COR-L47 (cell line): ENCODE results near the gene MARCKSL1.
A peak's percentile ranks its signal among the peaks of the same experiment; 100 is the strongest.

Experiments used
- DNase-seq: peaks from one replicate; lab custom pipeline; 2025; lab: John Stamatoyannopoulos, UW

The MARCKSL1 gene

DNA sequence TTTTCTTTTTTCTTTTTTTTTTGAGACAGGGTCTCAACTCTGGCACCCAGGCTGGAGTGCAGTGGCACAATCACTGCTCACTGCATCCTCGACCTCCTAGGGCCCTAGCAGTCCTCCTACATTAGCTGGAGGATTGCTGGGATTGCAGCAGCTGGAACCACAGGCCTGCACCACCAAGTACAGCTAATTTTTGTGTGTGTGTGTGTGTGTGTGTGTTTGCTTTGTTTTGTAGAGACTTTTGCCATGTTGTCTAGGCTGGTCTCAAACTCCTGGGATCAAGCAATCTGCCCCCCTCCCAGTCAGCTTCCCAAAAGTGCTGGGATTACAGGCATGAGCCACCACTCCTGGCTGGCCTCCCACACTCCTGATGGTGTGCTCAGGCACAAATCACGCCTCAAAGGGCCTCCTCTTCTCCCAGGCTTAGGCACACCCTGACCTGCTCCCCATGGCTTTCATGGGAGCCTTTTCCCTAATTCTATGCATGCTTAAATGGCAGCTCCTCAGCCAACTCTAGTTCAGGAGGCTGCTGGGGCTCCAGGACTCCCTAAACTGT, 16.9 kb upstream of the MARCKSL1 start:
- DNase-seq, result no peak

DNA sequence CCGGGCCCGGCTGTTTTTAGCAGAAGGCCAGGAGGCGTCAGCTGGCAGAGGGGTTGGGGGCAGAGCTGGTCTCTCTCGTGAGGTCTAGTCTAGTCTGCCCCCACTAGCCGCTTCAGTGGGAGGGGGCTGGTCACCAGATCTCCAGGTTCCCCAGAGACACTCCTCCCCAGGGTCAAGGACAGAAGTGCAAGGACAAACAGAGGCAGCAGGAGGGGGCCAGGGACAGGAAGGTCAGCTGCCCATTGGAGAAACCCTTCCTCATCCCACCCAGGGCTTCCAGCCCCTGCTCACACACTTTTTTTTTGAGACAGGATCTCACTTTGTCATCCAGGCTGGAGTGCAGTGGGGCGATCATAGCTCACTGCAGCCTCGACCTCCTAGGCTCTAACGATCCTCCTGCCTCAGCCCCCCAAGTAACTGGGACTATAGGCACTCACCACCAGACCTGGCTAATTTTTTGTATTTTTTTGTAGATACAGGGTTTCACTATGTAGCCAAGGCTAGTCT, 16.3 kb upstream of the MARCKSL1 start:
- no peak for DNase-seq

DNA sequence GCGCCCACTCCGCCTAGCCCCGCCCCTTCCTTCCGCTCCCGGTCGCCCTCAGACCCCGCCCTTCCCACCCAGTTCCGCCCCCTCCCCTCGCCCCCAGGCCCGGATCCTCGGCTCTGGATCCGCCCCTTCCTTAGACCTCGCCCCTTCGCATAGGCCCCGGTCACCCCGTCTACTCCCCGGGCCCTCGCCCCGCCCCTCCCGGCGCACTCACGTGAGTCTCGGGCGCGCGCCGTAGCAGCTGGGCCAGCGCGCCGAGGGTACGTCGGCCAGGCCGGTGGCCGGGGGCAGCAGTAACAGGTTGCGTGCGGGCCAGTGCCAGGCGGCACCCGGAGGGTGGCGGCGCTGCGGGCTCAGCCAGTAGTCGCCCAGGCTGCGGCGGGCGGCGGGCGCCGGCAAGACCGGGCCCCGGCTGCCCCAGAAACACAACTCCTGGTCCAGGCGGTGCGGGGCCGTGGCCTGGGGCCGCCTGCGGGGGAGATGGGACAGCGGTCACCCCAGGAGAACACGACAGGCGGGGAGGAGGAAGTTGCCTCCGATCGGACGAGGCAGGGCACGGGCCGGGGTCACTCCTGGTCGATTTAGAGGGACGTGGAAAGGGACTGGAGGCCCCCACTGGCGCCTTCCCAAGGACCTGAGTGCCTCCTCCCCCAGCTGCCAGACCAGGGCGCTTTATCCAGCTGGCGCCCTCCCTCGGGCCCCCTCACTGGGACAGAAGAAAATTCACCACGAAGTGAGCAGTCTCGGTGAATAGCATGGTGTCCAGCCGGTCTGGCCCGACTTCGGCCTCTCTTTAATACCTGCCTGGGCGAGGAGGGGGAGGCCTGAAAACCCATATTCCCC, 15.6 kb upstream of the MARCKSL1 start:
- peak; percentile 95 for DNase-seq

DNA sequence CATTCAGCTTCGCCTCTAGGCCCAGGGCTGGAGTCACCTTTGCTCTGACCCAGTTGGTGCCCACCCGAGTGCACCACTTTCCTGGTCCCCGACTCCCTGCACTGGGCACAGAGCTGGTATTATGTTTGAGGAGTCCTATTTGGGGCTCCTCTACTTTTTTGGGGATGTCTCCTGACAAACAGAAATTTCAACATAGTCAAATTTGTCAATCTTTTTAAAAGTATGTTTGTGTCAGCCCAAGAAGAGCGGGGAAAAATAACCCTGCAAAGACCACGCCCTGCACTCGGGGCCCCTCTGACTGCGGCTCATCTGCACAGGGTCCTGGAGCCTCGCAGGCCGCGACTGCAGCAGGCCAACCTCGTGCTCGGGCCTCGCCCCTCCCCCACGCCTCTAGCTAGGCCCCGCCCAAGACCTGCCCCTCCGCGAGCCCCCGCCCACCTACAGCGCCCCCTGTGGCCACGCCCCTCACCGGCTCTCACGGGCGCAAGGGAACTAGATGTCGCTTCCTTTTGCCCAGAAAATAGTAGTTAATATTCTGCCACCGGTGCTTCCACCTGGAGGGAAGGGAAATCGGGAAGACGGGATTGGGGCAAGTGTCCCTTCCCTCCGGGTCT, 14.9 kb upstream of the MARCKSL1 start:
- peak; percentile 71 for DNase-seq

DNA sequence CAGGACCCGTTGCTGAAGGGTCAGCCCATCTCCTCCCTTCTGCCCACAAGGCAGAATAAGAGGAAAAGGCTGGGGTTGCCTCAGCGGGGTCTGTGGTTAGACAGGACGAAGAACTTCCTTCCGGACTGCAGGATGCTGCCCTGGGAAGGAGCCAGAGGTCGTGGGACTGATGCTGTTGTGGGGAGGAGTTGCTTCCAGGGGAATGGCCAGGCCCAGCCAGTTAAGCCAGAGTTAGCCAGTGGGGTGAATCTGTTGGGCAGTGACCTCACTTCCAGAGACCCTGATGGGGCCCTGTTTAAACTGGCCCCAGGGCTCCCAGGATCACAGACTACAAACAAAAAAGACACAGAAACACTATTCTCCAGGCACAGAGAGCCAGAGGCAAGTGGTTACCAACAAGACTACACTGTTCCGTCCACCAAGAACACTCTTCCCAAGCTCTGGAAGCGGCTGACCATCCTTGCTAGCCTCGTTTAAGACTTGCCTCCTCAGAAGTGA, 13.2 kb upstream of the MARCKSL1 start:
- DNase-seq, result no peak

DNA sequence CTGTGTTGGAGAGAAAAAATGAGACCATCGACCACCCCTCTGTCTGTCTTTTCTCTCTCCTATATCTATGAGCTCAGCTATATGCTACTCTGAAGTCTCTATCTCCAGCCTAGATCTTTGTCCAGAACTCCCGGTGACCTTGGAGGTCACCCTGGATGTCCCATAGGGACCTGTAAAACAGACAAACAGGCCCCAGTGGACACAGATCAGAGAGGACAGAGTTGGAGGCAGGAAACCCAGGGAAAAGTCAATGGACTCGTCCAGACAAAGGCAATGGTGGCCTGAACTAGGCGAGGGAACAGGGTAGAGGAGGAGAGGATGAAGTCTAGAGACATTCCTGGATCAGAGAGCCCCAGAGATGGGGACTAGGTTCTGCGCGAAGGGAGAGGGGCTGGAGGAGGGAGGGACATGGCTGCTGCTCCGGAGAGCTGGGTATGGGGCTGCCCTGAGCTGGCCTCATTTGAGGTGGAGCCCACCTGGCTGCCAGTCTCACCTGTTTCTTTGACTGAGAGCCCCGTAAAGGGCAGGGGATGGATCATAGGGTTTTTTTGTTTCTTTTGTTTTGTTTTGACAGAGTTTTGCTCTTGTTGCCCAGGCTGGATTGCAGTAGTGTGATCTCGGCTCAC, 10.6 kb upstream of the MARCKSL1 start:
- no peak for DNase-seq

DNA sequence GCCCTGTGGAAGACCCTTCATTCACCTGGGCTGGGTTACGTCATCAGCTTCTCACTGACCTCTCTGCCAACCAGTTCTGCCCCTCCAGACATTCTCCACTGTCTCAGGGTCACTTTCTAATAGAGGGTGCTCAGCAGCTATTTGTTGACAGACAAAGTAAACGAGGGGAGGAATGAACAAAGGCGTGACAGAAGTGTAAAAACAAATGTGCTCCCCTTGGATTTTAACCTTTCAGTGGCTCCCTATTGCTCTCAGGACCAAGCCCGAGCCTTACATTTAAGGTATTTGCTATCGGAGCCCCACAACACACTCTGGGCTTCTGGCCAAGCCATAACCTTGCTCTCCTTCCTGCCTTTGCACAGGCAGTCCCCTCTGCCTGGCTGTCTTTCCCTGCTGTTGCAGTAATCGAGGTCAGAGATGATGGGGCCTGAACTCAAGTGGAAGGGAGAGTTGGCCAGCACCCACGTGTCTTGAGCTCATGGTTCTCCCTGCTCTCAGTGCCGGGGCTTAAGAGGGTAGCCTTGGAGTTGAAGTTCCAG, 9.3 kb upstream of the MARCKSL1 start:
- DNase-seq, result no peak

DNA sequence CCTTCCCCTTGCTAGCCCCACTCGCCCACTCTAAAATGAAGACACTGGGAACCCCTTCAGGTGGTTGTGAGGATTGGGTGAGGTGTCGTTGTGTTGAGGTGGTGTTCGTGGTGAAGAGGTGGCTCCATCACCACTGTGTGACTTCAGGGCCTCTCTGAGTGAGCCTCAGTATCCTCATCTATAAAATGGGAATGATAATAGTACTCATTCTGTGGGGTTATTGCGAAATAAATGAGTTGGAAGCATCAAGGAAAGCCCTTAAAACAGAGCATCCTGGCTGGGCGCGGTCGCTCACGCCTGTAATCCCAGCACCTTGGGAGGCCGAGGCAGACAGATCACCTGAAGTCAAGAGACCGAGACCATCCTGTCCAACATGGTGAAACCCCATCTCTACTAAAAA, 6.7 kb upstream of the MARCKSL1 start:
- no peak for DNase-seq

DNA sequence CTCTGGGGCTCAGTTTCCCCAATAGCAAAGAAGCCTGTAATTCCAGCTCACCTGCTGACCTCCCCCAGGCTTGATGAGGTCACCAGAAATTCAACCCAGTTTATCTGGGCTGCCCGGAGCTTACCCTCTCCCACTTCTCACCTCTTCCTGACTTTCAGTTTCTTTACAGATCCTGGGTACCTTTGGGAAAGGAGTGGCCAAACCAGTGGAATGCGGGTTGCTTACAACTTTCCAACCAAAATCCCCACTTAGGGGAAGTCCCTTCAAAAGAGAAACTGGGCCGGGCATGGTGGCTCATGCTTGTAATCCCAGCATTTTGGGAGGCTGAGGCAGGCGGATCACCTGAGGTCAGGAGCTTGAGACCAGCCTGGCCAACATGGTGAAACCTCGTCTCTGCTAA, 5.9 kb upstream of the MARCKSL1 start:
- no peak for DNase-seq

DNA sequence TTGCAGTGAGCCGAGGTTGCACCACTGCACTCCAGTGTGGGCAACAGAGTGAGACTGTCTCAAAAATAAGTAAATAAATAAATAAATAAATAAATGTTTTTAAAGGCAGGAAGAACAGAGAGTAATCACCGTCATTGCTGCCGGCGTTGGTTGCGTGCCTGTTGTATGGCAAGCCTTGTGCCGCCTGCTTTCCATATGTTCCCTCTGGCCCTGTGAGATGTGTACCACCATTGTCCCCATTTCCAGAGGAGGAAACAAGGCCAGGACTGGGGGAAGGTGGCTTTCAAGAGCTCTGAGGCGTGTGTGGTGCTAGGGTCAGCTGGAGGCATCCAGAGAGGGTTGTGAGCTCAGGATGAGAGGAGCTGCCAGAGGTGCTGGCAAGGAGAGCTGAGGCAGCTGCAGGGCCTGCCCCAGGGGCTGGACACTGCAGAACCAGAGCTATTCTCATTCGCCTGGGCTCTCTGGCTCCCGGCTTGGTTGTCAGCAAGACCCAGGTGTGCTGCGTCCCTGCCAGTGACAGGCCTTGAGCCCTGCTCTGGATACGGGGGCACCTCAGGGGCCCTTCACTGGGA, 5.2 kb upstream of the MARCKSL1 start:
- no peak for DNase-seq

DNA sequence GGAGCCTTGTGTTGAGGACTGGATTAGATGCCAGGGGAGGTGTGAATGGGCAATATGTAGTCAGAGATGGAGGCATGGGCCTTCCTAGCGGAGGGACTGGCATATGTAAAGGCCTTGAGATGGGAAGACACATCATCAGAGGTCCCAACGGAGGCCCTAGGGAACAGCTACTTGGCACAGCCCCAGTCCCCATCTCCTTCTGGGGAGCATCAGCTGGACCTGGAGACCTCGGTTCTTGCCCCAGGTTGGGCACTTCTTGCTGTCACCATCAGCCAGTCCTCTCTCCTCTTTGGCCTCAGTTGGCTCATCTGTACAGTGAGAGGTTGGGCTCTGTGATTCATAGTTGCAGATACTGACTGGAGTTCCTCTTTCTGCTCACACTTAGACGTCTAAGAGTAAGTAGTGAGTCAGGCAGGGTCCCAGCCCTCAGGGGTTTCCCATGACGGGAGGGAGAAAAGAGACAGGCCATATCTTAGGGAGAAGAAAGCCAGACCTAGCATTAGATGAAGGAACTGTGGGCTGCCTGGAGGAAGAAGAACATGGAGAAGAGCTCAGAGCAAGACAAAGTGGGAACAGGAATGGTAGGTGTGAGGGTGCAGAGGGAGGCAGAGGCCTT, 3.4 kb upstream of the MARCKSL1 start:
- DNase-seq, result no peak

DNA sequence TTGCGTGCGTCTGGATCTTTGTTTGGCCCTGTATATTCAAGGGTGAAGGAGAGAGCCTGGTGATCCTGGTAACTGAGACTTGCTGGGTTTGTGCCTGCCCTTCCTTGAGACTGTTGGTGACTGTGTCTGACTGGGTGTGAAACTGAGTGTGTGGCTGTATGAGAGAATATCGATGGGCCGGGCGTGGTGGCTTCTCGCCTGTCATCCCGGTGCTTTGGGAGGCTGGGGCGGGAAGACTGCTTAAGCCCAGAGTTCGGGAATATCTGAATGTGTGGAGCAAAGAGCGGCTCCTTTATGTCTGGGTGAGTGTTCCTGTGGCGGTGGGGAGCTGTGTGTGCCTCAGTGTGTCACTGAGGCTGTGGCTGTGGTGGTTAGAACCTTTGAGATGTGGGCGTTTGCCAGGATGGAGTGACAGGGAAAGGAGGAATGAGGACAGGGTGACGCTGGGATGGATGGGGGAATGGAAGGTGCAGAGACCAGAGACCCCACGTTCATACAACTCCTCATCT, 2.7 kb upstream of the MARCKSL1 start:
- DNase-seq, result no peak

DNA sequence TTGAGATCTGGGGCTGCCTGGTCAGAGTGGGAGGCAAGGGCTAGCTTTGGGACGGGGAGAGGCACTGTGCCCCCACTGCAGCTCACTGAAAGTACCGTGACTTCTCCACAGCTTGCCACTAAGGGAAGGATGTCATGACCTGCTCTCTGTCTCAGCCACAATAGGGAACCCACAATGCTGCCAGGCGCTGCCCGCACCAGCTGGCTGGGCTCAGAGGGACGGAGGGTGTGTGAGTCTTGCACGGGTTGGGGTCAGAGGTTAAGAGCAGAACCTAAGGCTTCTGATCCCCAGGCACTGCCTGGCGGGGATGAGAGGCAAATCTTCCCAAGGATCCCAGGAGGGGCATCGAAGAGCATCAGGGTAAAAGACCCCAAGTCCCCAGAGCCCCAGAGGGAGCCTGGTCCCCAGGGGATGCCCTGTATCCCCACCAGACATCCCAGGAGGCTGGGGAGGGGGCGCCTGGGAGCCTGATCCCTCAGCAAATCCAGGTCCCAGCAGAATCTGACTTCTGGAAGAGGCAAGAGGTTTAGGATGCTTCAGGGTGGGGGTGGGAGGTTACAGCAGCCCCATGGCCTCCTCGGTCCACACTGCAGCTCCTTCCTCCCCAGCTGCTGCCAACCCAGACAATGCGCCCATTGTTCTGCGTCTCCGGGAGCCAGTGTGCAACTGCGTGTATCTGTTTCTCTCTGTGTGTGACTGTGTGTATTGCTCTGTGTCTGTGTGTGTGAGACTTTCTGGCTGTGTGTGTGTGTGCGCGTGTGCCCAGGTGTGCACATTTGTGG, 2.0 kb upstream of the MARCKSL1 start:
- DNase-seq, result no peak

DNA sequence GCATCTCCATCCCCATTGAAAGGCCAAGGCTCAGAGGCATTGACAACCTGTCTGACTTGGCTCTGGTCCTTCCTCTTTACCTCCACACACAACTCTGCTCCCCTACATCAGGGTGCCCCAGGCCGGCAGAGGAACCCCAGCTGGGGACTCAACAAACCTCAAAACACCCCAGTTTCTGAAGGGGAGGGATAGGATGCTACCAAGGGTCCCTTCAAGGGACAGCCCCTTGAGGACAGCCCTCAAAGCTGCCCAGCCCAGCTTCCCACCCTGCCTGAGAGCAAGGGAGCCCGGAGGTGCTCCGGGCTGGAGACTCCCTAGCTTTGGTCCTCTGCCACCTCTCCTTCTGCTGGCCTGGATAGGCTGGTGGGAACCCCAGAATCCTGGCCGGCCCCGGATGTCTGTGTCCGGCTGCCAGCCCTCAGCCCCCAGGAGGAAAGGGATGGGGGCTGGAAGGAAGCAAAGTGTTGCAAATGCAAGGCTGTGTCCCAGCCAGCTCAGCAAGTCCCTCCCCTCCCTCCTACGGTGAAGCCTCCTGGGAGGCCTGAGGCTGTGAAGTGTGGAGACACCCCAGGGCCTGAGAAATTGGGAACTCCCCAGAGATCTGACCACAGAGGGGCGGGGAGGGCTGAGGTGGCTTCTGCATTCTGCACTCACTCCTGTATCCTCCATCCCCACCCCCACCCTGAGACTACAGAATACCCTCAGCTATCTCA, 1.1 kb upstream of the MARCKSL1 start:
- DNase-seq, result no peak

DNA sequence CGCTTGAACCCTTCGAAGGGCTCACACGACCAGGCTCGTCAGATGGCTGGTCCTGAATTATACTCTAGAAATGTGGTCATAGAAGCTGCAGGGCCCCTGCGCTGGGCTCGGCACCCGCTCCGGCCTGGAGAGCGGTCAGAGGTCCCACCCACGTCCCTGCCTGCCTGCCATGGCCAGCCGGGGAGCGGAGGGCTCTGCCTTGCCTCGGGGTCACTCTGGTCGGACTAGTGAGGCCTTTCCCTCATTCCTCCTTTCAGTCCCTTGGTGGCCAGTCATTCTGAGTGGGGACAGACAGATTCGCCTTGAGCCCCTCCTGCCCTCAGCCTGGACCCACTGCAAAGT, 529 bp upstream of the MARCKSL1 start:
- no peak for DNase-seq

DNA sequence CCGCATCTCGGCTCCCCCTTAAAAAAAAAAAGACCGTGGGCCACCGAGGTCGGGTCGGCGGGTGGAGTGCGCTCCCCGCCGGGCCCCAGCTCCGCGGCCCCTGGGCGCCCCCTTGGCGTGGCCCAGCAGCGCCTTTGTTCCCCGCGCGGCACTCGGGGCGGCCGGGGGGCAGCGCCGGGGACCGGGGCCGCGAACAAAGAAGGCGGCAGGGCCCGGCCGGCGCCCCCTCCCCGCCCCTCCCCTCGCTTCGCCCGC, 571 bp downstream of the MARCKSL1 start:
- DNase-seq, result no peak

DNA sequence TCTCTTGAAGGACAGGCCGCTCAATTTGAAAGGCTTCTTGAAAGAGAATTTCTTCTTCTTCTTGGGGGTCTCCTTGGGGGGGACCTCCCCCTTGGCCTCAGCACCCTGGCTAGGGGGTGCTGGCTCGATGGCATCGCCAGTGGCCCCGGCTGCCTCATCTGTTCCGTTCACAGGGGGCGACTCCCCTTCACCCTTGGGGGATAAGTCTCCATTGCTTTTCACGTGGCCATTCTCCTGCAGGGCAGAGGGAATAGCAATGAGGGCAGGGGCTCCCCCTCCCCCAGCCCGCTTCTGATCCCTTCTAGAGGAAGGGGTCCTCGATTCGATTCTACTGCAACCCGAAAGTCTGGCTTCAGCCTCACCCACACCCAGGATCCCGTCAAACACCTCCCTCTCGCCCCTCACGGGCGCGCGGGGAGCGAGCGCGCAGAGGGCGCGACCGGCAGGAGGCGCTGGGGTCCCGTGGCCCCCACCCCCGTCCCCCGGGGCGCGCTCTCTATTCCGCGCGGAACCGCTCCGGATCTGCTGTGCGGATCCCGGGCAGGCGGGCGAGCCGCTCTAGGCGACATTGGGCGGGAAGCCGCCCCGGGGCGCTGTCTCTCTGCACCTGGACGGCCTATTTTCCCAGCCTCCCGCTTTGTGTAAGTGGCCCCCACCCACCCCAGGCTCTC, 1.0 kb downstream of the MARCKSL1 start:
- DNase-seq, result peak; percentile 55

DNA sequence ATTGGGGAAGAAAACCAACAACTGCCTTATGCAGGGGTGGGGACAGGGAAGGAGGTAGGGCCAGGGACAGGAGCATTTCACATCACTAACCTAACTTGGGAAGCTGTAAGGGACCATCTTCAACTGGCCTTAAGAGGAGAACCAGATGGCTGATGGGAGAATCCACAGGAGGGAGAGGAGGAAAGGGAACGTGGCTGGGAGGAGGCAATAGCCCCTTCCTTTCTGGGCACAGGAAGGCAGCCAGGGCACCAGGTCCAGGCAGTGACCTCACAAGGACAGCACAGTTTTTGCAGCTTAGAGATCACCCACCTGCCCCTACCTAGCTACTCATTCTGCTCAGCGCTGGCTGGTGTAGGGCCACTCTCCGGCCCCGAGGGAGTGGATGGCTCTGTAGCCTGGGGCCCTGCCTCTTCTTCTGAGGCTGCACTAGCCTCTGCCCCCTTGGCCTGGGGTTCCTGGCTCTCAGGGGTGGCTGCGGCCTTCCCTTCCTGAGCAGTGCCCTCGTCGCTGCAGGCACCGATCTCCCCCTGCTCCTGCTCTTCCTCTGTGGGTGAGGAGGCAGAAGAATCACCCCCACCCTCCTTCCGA, 1.7 kb downstream of the MARCKSL1 start:
- no peak for DNase-seq

DNA sequence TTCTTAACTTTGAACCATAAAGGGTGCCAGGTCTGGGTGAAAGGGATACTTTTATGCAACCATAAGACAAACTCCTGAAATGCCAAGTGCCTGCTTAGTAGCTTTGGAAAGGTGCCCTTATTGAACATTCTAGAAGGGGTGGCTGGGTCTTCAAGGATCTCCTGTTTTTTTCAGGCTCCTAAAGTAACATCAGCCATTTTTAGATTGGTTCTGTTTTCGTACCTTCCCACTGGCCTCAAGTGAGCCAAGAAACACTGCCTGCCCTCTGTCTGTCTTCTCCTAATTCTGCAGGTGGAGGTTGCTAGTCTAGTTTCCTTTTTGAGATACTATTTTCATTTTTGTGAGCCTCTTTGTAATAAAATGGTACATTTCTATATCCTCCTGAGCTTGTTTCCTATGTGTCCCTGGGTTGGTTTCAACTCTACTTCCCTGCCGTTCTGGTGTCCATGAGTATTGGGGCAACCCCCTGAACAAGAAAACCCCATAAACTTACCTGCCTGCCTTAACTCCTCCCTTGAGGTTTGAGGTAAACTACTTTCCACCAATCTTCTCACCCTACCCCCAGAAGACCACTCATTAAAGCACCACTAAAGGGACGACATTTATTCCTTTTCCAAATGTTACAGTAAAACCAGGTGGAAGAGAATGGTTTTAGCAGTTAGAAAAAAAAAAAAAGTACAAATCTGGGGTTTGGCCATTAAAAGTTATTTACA, 2.6 kb downstream of the MARCKSL1 start:
- no peak for DNase-seq
